OCI-LY1 (cell line): ENCODE results near the gene CACNA1C.

ENCODE experiments used
- CTCF ChIP-seq: fragments of 200-600 bp; sonication (generic), shearing (Covaris generic); IDR thresholded peaks from 2 replicates; pipeline ENCODE4 v1.5.1; 2017; ENCODE audit warnings: mild to moderate bottlenecking, antibody characterized with exemption, low read length, moderate library complexity, mixed read lengths
- EZH2 ChIP-seq: fragments of 200-600 bp; sonication (generic), shearing (Covaris generic); IDR thresholded peaks from 2 replicates; pipeline ENCODE4 v1.8.0; 2017; ENCODE audit warnings: borderline replicate concordance, mixed run types, mild to moderate bottlenecking, antibody characterized with exemption, low read length, moderate library complexity, mixed read lengths

GRCh38 chr12:2543801-2544200, 491.0 kb downstream of the CACNA1C start:
- TF ChIP-seq EZH2 (no peak), CTCF (no peak)
